MM.1S (cell line): ENCODE measurements around the gene SLC43A3.

Experiments used
- DNase-seq: peaks from one replicate; pipeline ENCODE4 v3.0.0-alpha.2; 2015
- H2AFZ ChIP-seq: fragments of 300-600 bp; sonication (generic); 2 replicates; pipeline ENCODE4 v1.6.0; 2016; ENCODE audit warnings: antibody characterized with exemption, low read length
- H3F3A ChIP-seq: fragments of 300-600 bp; sonication (generic); 2 replicates; pipeline ENCODE4 v1.6.1; 2016; ENCODE audit warnings: mild to moderate bottlenecking, antibody characterized with exemption, low read length, moderate library complexity, mixed read lengths; ENCODE audit not compliant: insufficient read depth
- H3K27ac ChIP-seq: fragments of 300-600 bp; sonication (generic); 2 replicates; pipeline ENCODE4 v1.5.1; 2016; ENCODE audit warnings: mild to moderate bottlenecking, low read length
- H3K27me3 ChIP-seq: fragments of 300-600 bp; sonication (generic); replicated peaks from 2 replicates; pipeline ENCODE4 v1.6.0; 2016; ENCODE audit warnings: low read length; ENCODE audit not compliant: insufficient read depth
- H3K36me3 ChIP-seq: fragments of 300-600 bp; sonication (generic); replicated peaks from 2 replicates; pipeline ENCODE4 v1.6.1; 2016; ENCODE audit warnings: mild to moderate bottlenecking, low read length, mixed read lengths; ENCODE audit not compliant: insufficient read depth
- H3K4me1 ChIP-seq: fragments of 300-600 bp; sonication (generic); 2 replicates; pipeline ENCODE4 v1.6.1; 2016; ENCODE audit warnings: low read length, mixed read lengths
- H3K4me2 ChIP-seq: fragments of 300-600 bp; sonication (generic); 2 replicates; pipeline ENCODE4 v1.6.0; 2016; ENCODE audit warnings: low read depth, low read length
- H3K4me3 ChIP-seq: fragments of 300-600 bp; sonication (generic); 2 replicates; pipeline ENCODE4 v1.5.1; 2016; ENCODE audit warnings: low read length, mixed read lengths
- H3K79me2 ChIP-seq: fragments of 300-600 bp; sonication (generic); 2 replicates; pipeline ENCODE4 v1.6.1; 2016; ENCODE audit warnings: mixed run types, low read length, mixed read lengths
- H3K9ac ChIP-seq: fragments of 300-600 bp; sonication (generic); 2 replicates; pipeline ENCODE4 v1.6.1; 2016; ENCODE audit warnings: low read length, mixed read lengths
- H3K9me2 ChIP-seq: fragments of 300-600 bp; sonication (generic); replicated peaks from 2 replicates; pipeline ENCODE4 v1.6.1; 2016; ENCODE audit warnings: mild to moderate bottlenecking, low read length, mixed read lengths; ENCODE audit not compliant: insufficient read depth
- H3K9me3 ChIP-seq: fragments of 300-600 bp; sonication (generic); replicated peaks from 2 replicates; pipeline ENCODE4 v1.6.1; 2016; ENCODE audit warnings: mild to moderate bottlenecking, low read length, mixed read lengths; ENCODE audit not compliant: insufficient read depth
- H4K20me1 ChIP-seq: fragments of 300-600 bp; sonication (generic); 2 replicates; pipeline ENCODE4 v1.6.1; 2016; ENCODE audit warnings: mild to moderate bottlenecking, low read length, moderate library complexity, mixed read lengths; ENCODE audit not compliant: insufficient read depth
- CTCF ChIP-seq: fragments of 300-600 bp; sonication (generic); IDR thresholded peaks from 2 replicates; pipeline ENCODE4 v1.5.1; 2016; ENCODE audit warnings: antibody characterized with exemption, low read length, mixed read lengths
- EZH2 ChIP-seq: fragments of 300-600 bp; sonication (generic); optimal IDR thresholded peaks from 2 replicates; pipeline ENCODE3; 2017; ENCODE audit warnings: low read depth, mild to moderate bottlenecking, antibody characterized with exemption, low read length, mixed read lengths
- EZH2phosphoT487 ChIP-seq: fragments of 300-600 bp; sonication (generic); IDR thresholded peaks from 2 replicates; pipeline ENCODE4 v1.6.1; 2018; ENCODE audit warnings: antibody characterized with exemption, low read length

Gene SLC43A3

GRCh38 chr11:57422669-57423068, 4.3 kb downstream of the SLC43A3 start:
- Histone ChIP-seq H3K9me2 (no peaks in the 10 kb centered on the region), H3K9ac (no peak overlapping the region), H3K27me3 (no peaks in the 10 kb centered on the region), H3K79me2 (no peaks in the 10 kb centered on the region), H3K27ac (no peak overlapping the region), H3K36me3 (no peaks in the 10 kb centered on the region), H3F3A (peaks cover 8% of the 10 kb centered on the region), H3K4me1 (peaks cover 23% of the 10 kb centered on the region), H3K4me3 (no peak overlapping the region), H3K4me2 (no peak overlapping the region), H3K9me3 (no peaks in the 10 kb centered on the region), H4K20me1 (no peaks in the 10 kb centered on the region), H2AFZ (no peak overlapping the region)
- TF ChIP-seq EZH2 (no peak), EZH2phosphoT487 (no peak), CTCF (no peak)
- DNase-seq = no peak

- Histone ChIP-seq H3K9ac (no peak overlapping the region), H4K20me1 (no peaks in the 10 kb centered on the region), H3K4me3 (no peak overlapping the region), H3K27ac (no peak overlapping the region), H3K36me3 (no peaks in the 10 kb centered on the region), H3K9me3 (no peaks in the 10 kb centered on the region), H3K9me2 (no peaks in the 10 kb centered on the region), H3F3A (peaks cover 8% of the 10 kb centered on the region), H3K27me3 (no peaks in the 10 kb centered on the region), H3K4me1 (peaks cover 23% of the 10 kb centered on the region), H3K79me2 (no peaks in the 10 kb centered on the region), H2AFZ (no peak overlapping the region), H3K4me2 (no peak overlapping the region)
- TF ChIP-seq CTCF = no peak
- TF ChIP-seq EZH2 = no peak
- no peak for TF ChIP-seq EZH2phosphoT487
- DNase-seq = no peak
These were observed 5.1 kb downstream of the SLC43A3 start for GRCh38 chr11:57421805-57422204.

- TF ChIP-seq EZH2phosphoT487 = no peak
- no peak for TF ChIP-seq EZH2
- TF ChIP-seq CTCF = no peak
- Histone ChIP-seq H3K9ac (no peak overlapping the region), H3K9me2 (no peaks in the 10 kb centered on the region), H3K9me3 (no peaks in the 10 kb centered on the region), H3K36me3 (no peaks in the 10 kb centered on the region), H3K4me2 (no peak overlapping the region), H3F3A (peaks cover 8% of the 10 kb centered on the region), H3K79me2 (no peaks in the 10 kb centered on the region), H3K4me1 (peaks cover 22% of the 10 kb centered on the region), H3K27me3 (no peaks in the 10 kb centered on the region), H3K27ac (no peak overlapping the region), H3K4me3 (no peak overlapping the region), H2AFZ (no peak overlapping the region), H4K20me1 (no peaks in the 10 kb centered on the region)
- DNase-seq = no peak
These were observed 5.9 kb downstream of the SLC43A3 start for GRCh38 chr11:57421066-57421465.
